GM12878 (cell line): ENCODE measurements around the gene FCER2. TPM values are rescaled to one million over a fixed set of nuclear protein-coding genes. Genes with fewer than 3 reads are reported as not detected.

Experiments used
- ATAC-seq: fragments of 200-7000 bp; cut with Tn5 transposase; 3 replicates; pipeline ENCODE4 v1.9.1; 2020; ENCODE audit warnings: mild to moderate bottlenecking, moderate library complexity
- BruUV-seq: library from RNA; stranded (reverse); fragments of 400-500 nt; replicated peaks from 2 replicates; lab custom pipeline; 2021; lab: Mats Ljungman, UMichigan
- CTCF ChIA-PET: fragments of 300-600 bp; sonication (Branson Sonifier 250); formaldehyde crosslinking; extraction: SDS; loops from one replicate; lab custom pipeline; 2021; ENCODE audit warnings: inconsistent platforms; lab: Yijun Ruan, JAX
- POLR2A ChIA-PET: fragments of 350-600 bp; formaldehyde crosslinking; extraction: SDS; loops from one replicate; lab custom pipeline; 2021; ENCODE audit warnings: inconsistent platforms; lab: Charles Lee
- RAD21 ChIA-PET: fragments of 300-600 bp; sonication (Branson Sonifier 250); formaldehyde crosslinking; loops from one replicate; lab custom pipeline; 2023; ENCODE audit warnings: antibody characterized with exemption; ENCODE audit not compliant: unreplicated experiment; lab: Charles Lee
- SMC1A ChIA-PET: fragments of 300-600 bp; sonication (Branson Sonifier 250); formaldehyde crosslinking; loops from one replicate; lab custom pipeline; 2023; ENCODE audit not compliant: unreplicated experiment, uncharacterized antibody; lab: Charles Lee
- DNase-seq: peaks from one replicate; pipeline ENCODE4 v3.0.0-alpha.2; 2011; ENCODE audit warnings: low read depth, low spot score
- FAIRE-seq: peaks from 3 replicates; lab custom pipeline; 2011; peaks lifted over from hg19 to GRCh38; lab: Jason Lieb, UNC
- H2AFZ ChIP-seq: 2 replicates; pipeline ENCODE4 v1.6.0; 2011; ENCODE audit warnings: low read depth, low read length, control low read depth; ENCODE audit not compliant: control insufficient read depth
- H3K27ac ChIP-seq: 2 replicates; pipeline ENCODE4 v1.5.1; 2011; ENCODE audit warnings: control low read depth; ENCODE audit not compliant: control insufficient read depth, insufficient read depth
- H3K27me3 ChIP-seq, 2 experiments: replicated peaks in 1 of 2; 2 replicates each; pipeline versions ENCODE4 v1.6.0 to v1.6.1; 2011; ENCODE audit warnings: low read length in 1 of 2; ENCODE audit not compliant: control insufficient read depth in 2 of 2, insufficient read depth in 2 of 2
- H3K36me3 ChIP-seq, 2 experiments: 2 replicates each; pipeline ENCODE4 v1.5.1; 2011; ENCODE audit warnings: low read length in 1 of 2; ENCODE audit not compliant: control insufficient read depth in 2 of 2, insufficient read depth in 2 of 2
- H3K4me1 ChIP-seq: 2 replicates; pipeline ENCODE4 v1.6.1; 2011; ENCODE audit warnings: mild to moderate bottlenecking, low read length, moderate library complexity, mixed read lengths; ENCODE audit not compliant: control insufficient read depth, insufficient read depth
- H3K4me2 ChIP-seq: 2 replicates; pipeline ENCODE4 v1.6.0; 2011; ENCODE audit warnings: control low read depth; ENCODE audit not compliant: control insufficient read depth, insufficient read depth
- H3K4me3 ChIP-seq: fragments of 200-600 bp; sonication (generic); 2 replicates; pipeline ENCODE4 v1.5.1; 2016
- H3K79me2 ChIP-seq: 2 replicates; pipeline ENCODE4 v1.6.0; 2011; ENCODE audit warnings: low read length; ENCODE audit not compliant: control insufficient read depth, insufficient read depth
- H3K9ac ChIP-seq: 2 replicates; pipeline ENCODE4 v1.8.0; 2011; ENCODE audit warnings: low read length, control low read depth, mixed read lengths; ENCODE audit not compliant: control insufficient read depth, insufficient read depth
- H3K9me3 ChIP-seq: replicated peaks from 3 replicates; pipeline ENCODE4 v1.5.1; 2011; ENCODE audit warnings: mild to moderate bottlenecking, low read length; ENCODE audit not compliant: control insufficient read depth, insufficient read depth
- H4K20me1 ChIP-seq: 2 replicates; pipeline ENCODE4 v1.6.0; 2011; ENCODE audit not compliant: control insufficient read depth, insufficient read depth
- ATF2 ChIP-seq: IDR thresholded peaks from 2 replicates; pipeline ENCODE4 v1.6.1; 2012; ENCODE audit warnings: low read length, inconsistent platforms
- CHD2 ChIP-seq: IDR thresholded peaks from 2 replicates; pipeline ENCODE4 v1.6.1; 2011; ENCODE audit warnings: low read depth, low read length, improper control_type of control experiment, borderline replicate concordance
- HCFC1 ChIP-seq: fragments of 150-350 bp; IDR thresholded peaks from 2 replicates; pipeline ENCODE4 v1.6.1; 2014; ENCODE audit warnings: low read length
- HSF1 ChIP-seq: fragments of 150-350 bp; IDR thresholded peaks from 2 replicates; pipeline ENCODE4 v1.6.1; 2014; ENCODE audit warnings: mild to moderate bottlenecking, low read depth, low read length
- JUNB ChIP-seq: IDR thresholded peaks from 2 replicates; pipeline ENCODE4 v1.6.1; 2016; ENCODE audit warnings: antibody characterized with exemption, mild to moderate bottlenecking
- NBN ChIP-seq: fragments of 450-650 bp; IDR thresholded peaks from 2 replicates; pipeline ENCODE4 v1.6.1; 2016
- POLR2AphosphoS2 ChIP-seq: IDR thresholded peaks from 2 replicates; pipeline ENCODE4 v1.6.1; 2011; ENCODE audit warnings: low read depth, mild to moderate bottlenecking, low read length, improper control_type of control experiment, moderate library complexity
- POLR2AphosphoS5 ChIP-seq: IDR thresholded peaks from 2 replicates; pipeline ENCODE4 v1.6.1; 2011; ENCODE audit warnings: mild to moderate bottlenecking, low read length, inconsistent platforms
- POU2F2 ChIP-seq: IDR thresholded peaks from 3 replicates; pipeline ENCODE4 v1.6.1; 2011; ENCODE audit warnings: low read depth, mild to moderate bottlenecking, low read length, borderline replicate concordance
- RAD21 ChIP-seq: IDR thresholded peaks from 2 replicates; pipeline ENCODE4 v1.6.1; 2011; ENCODE audit warnings: mild to moderate bottlenecking, low read depth, low read length, moderate library complexity; ENCODE audit not compliant: insufficient read depth
- RAD51 ChIP-seq: fragments of 450-650 bp; IDR thresholded peaks from 2 replicates; pipeline ENCODE4 v1.6.1; 2016; ENCODE audit warnings: moderate library complexity, mild to moderate bottlenecking, inconsistent platforms
- RB1 ChIP-seq: fragments of 450-650 bp; formaldehyde crosslinking; IDR thresholded peaks from 2 replicates; pipeline ENCODE4 v1.6.1; 2017; ENCODE audit warnings: mild to moderate bottlenecking, borderline replicate concordance
- SPI1 ChIP-seq: IDR thresholded peaks from 2 replicates; pipeline ENCODE4 v1.6.1; 2011; ENCODE audit warnings: low read depth, mild to moderate bottlenecking, low read length, moderate library complexity, borderline replicate concordance; ENCODE audit not compliant: insufficient read depth
- SRF ChIP-seq, 2 experiments: IDR thresholded peaks; 2 replicates each; pipeline ENCODE4 v1.6.1; 2011; ENCODE audit warnings: low read depth in 2 of 2, low read length in 2 of 2, mild to moderate bottlenecking in 1 of 2, moderate library complexity in 1 of 2
- STAT1 ChIP-seq: fragments of 450-650 bp; conservative IDR thresholded peaks from 2 replicates; pipeline ENCODE4 v1.6.1; 2014; ENCODE audit warnings: antibody characterized with exemption, mild to moderate bottlenecking
- TCF3 ChIP-seq: IDR thresholded peaks from 2 replicates; pipeline ENCODE4 v1.6.1; 2012; ENCODE audit warnings: low read depth, mild to moderate bottlenecking, low read length, borderline replicate concordance; ENCODE audit not compliant: insufficient read depth
- USF1 ChIP-seq: IDR thresholded peaks from 2 replicates; pipeline ENCODE4 v1.6.1; 2011; ENCODE audit warnings: borderline replicate concordance, low read depth, mild to moderate bottlenecking, moderate library complexity, mixed read lengths, low read length; ENCODE audit not compliant: insufficient read depth; ENCODE audit errors: extremely low read length
- WRNIP1 ChIP-seq: IDR thresholded peaks from 2 replicates; pipeline ENCODE4 v1.6.1; 2011; ENCODE audit warnings: low read depth, low read length, improper control_type of control experiment, borderline replicate concordance
- YY1 ChIP-seq: IDR thresholded peaks from 2 replicates; pipeline ENCODE4 v1.6.1; 2011; ENCODE audit warnings: low read depth, mild to moderate bottlenecking, low read length
- WGBS: methylation state at CpG from one replicate; pipeline ENCODE4 v1.1.6; 2016; ENCODE audit warnings: low lambda C conversion rate; ENCODE audit not compliant: insufficient replicate concordance, insufficient coverage; ENCODE audit errors: missing lambda C conversion rate; 5-methylcytosine and 5-hydroxymethylcytosine counted together
- in situ Hi-C: fragments of 300-500 bp; cut with MboI; formaldehyde crosslinking; loops from 9 replicates; pipeline ENCODE4 v1.14.3; 2018; ENCODE audit warnings: mixed read lengths
- intact Hi-C: fragments of 100-400 bp; cut with micrococcal nuclease; formaldehyde crosslinking; loops from one replicate; pipeline ENCODE4 v1.14.2; 2022; ENCODE audit not compliant: unreplicated experiment
- polyA plus RNA-seq, 11 experiments: library from polyadenylated mRNA; depleted of rRNA in 4 of 11; unstranded in 6 of 11; stranded (reverse) in 5 of 11; fragments of >200 nt; fragmentation: Nextera tagmentation in 4 of 11; fragmentation: Illumina TruSeq in 1 of 11; extraction: Ambion mirVana in 4 of 11; extraction: Trizol in 1 of 11; gene quantifications; 1 replicate in 1 of 11; 2 replicates in 10 of 11; pipeline versions ENCODE4 v1.2.1 to v1.2.3, GENCODE V29; 2011 to 2016; ENCODE audit warnings: inconsistent platforms in 2 of 11, missing spikeins in 2 of 11, low read depth in 1 of 11
- total RNA-seq, 4 experiments: library from RNA; depleted of rRNA in 3 of 4; stranded (reverse); fragments of >200 nt in 3 of 4; fragmentation: Illumina TruSeq in 1 of 4; extraction: Trizol in 1 of 4; gene quantifications; 2 replicates each; pipeline versions ENCODE4 v1.2.1 to v1.2.3, GENCODE V29; 2013 to 2021

The FCER2 gene
- total and polyA plus RNA-seq, 10 of the 15 experiments (the other 5 are each of a cell fraction or from before 2014, with no cell fraction given) = 44.0 to 424 (median 241) TPM

- no peak for DNase-seq
- H3K27ac ChIP-seq = no peak overlapping the region
- WGBS = 84% methylated on average over 6 of the region's 6 CpGs
- ChIA-PET SMC1A (no interaction called here), CTCF (no interaction called here), POLR2A (no interaction called here), RAD21 (no interaction called here)
- no peaks in the 10 kb centered on the region for H3K36me3 ChIP-seq
- H2AFZ ChIP-seq = no peak overlapping the region
- H3K9me3 ChIP-seq = no peaks in the 10 kb centered on the region
- peaks cover 30% of the 10 kb centered on the region for H3K4me1 ChIP-seq
- no peaks in the 10 kb centered on the region for H4K20me1 ChIP-seq
- H3K4me3 ChIP-seq = no peak overlapping the region
- no peak overlapping the region for H3K4me2 ChIP-seq
- no peak overlapping the region for H3K9ac ChIP-seq
- in situ Hi-C loops = no loop called here
- H3K27me3 ChIP-seq = no peaks in the 10 kb centered on the region
- no peak for FAIRE-seq
- BruUV-seq = no TSS peak
- TF ChIP-seq STAT1 = no peak
- no peak for TF ChIP-seq YY1
- TF ChIP-seq CHD2 = no peak
- TF ChIP-seq HCFC1 = no peak
- no peak for TF ChIP-seq USF1
- TF ChIP-seq POU2F2 = no peak
- TF ChIP-seq NBN = no peak
- no peak for TF ChIP-seq POLR2AphosphoS2
- no peak for TF ChIP-seq ATF2
- TF ChIP-seq RAD21 = no peak
- TF ChIP-seq RAD51 = no peak
- TF ChIP-seq JUNB = no peak
- TF ChIP-seq HSF1 = no peak
- TF ChIP-seq POLR2AphosphoS5 = no peak
- no peak for TF ChIP-seq TCF3
- no peak for TF ChIP-seq RB1
- no peak for TF ChIP-seq WRNIP1
- no peak for TF ChIP-seq SPI1
- TF ChIP-seq SRF (IDR thresholded peaks at IDR 0.05; ENCODE audit: low read depth in 2 of 2, low read length in 2 of 2) = no peak
- ATAC-seq = no peak
- intact Hi-C loops = no loop called here
- H3K79me2 ChIP-seq = no peaks in the 10 kb centered on the region
These were observed 38.7 kb upstream of the FCER2 start for GRCh38 chr19:7740682-7741054.
